Activated CD8-positive, alpha-beta memory T cell treated with anti-CD3 and anti-CD28 coated beads for 36 hours (primary cell): ENCODE results near the gene PAOX. TPM values are rescaled to one million over a fixed set of nuclear protein-coding genes. Genes with fewer than 3 reads are reported as not detected.

Source experiments
- total RNA-seq, 2 experiments: library from RNA; stranded (reverse); gene quantifications; one replicate each; pipeline ENCODE4 v1.2.3, GENCODE V29; 2021

Gene PAOX
- total RNA-seq, 2 experiments from 2014 or later, result 5.2 to 5.6 TPM

Other genes with a start within 250 kb of the PAOX start
- gene KNDC1, start 219.0 kb upstream of the PAOX start, total RNA-seq, result under 1 TPM; 0.17 to 0.25 TPM
- not detected for gene UTF1, start 149.0 kb upstream of the PAOX start, total RNA-seq
- not detected for gene VENTX, start 141.4 kb upstream of the PAOX start, total RNA-seq
- gene ADAM8, start 102.4 kb upstream of the PAOX start, total RNA-seq, result 10 to 100 TPM; 68.5 to 70.1 TPM
- gene TUBGCP2, start 70.4 kb upstream of the PAOX start, total RNA-seq, result 10 to 100 TPM; 59.3 to 69.1 TPM
- 10 to 100 TPM; 80.8 to 82.5 TPM for gene ZNF511, start 70.3 kb upstream of the PAOX start, total RNA-seq
- gene CALY, start 42.4 kb upstream of the PAOX start, total RNA-seq, result not detected
- gene PRAP1, start 31.9 kb upstream of the PAOX start, total RNA-seq, result not detected
- 10 to 100 TPM; 31.2 to 33.7 TPM for gene FUOM, start 21.2 kb upstream of the PAOX start, total RNA-seq
- 10 to 100 TPM; 69.6 to 73.5 TPM for gene ECHS1, start 5.9 kb upstream of the PAOX start, total RNA-seq
- gene MTG1, start 14.9 kb downstream of the PAOX start, total RNA-seq, result 10 to 100 TPM; 54.2 to 54.7 TPM
- gene SPRN, start 45.4 kb downstream of the PAOX start, total RNA-seq, result not detected
- 1 to 10 TPM in 1 of 2 experiments, under 1 TPM in 1; 0.93 to 1.3 TPM for gene SCART1, start 74.7 kb downstream of the PAOX start, total RNA-seq
- under 1 TPM in 1 of 2 experiments, not detected in 1; 0.44 TPM for gene CYP2E1, start 148.1 kb downstream of the PAOX start, total RNA-seq
- 1 to 10 TPM; 1.3 to 1.7 TPM for gene SYCE1, start 186.3 kb downstream of the PAOX start, total RNA-seq
- not detected for gene FRG2B, start 247.5 kb downstream of the PAOX start, total RNA-seq